Fibroblast of villous mesenchyme (primary cell): Measurements from ENCODE around the gene NEK1. TPM values are rescaled to one million over a fixed set of nuclear protein-coding genes. Genes with fewer than 3 reads are reported as not detected.
A peak's percentile ranks its signal among the peaks of the same experiment; 100 is the strongest.
"Not testable (repeated sequence)": the region's sequence is repeated elsewhere in the genome, so short reads cannot be mapped to it uniquely, and the experiment has no call there.

Experiments
- DNase-seq: peaks from one replicate; pipeline ENCODE4 v3.0.0-alpha.2; 2010; ENCODE audit warnings: low read depth
- H3K4me3 ChIP-seq: 2 replicates; pipeline ENCODE4 v1.5.1; 2011; ENCODE audit warnings: low read depth, mild to moderate bottlenecking, low read length
- total RNA-seq: library from RNA; depleted of rRNA; stranded (reverse); fragments of >200 nt; gene quantifications from 2 replicates; pipeline ENCODE4 v1.2.3, GENCODE V29; 2012
- TF ChIP-seq, protein P1 (sequence below): IDR thresholded peaks from 2 replicates; pipeline ENCODE4 v1.5.1; 2012; ENCODE audit warnings: low read depth, mild to moderate bottlenecking, low read length; ENCODE audit not compliant: insufficient read depth

The NEK1 gene
- total RNA-seq, 1 donor: 11.2 TPM

DNA sequence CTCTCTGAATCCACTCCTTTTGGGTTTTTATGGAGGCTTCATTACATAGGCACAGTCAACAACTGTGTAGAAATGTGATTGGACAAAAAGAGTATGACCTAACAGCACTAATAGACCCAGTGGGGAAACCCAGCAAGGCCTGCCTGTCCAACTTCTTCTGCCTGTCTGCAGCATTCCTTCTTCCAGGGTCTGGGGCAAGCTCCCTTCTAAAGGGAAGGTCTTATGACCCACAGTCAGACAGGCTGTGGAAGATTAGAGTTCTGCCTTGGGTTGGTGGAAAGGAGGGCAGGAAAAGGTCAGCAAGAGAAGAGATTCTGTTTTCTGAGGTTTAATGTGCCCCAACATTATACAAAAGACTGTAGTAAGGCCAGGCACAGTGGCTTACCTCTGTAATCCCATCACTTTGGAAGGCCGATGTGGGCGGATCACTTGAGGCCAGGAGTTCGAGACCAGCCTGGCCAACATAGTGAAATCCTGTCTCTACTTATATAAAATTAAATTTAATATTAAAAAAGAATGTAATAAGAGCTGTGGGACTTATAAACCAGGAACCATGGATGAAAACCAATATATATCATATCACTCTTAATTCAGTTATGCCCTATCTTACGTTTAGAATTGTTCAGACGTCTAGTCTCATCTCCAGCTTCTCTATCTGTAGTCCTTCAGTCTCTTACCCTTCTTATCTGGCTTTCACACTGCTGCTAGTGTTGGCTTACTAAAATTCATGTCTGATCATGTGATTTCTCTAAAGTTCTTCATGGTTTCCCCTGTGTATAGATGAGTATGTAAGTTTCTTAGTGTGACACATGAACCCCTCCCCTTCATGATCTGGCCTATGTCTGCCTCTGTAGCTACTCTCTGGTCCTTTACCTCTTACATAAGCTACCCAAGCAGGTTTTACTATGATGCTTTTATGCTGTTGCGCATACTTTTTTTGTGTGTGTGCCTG, 14.2 kb upstream of the NEK1 start:
- DNase-seq: no peak
- TF ChIP-seq, protein P1, sequence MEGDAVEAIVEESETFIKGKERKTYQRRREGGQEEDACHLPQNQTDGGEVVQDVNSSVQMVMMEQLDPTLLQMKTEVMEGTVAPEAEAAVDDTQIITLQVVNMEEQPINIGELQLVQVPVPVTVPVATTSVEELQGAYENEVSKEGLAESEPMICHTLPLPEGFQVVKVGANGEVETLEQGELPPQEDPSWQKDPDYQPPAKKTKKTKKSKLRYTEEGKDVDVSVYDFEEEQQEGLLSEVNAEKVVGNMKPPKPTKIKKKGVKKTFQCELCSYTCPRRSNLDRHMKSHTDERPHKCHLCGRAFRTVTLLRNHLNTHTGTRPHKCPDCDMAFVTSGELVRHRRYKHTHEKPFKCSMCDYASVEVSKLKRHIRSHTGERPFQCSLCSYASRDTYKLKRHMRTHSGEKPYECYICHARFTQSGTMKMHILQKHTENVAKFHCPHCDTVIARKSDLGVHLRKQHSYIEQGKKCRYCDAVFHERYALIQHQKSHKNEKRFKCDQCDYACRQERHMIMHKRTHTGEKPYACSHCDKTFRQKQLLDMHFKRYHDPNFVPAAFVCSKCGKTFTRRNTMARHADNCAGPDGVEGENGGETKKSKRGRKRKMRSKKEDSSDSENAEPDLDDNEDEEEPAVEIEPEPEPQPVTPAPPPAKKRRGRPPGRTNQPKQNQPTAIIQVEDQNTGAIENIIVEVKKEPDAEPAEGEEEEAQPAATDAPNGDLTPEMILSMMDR: no peak
- no peak overlapping the region for H3K4me3 ChIP-seq

DNA sequence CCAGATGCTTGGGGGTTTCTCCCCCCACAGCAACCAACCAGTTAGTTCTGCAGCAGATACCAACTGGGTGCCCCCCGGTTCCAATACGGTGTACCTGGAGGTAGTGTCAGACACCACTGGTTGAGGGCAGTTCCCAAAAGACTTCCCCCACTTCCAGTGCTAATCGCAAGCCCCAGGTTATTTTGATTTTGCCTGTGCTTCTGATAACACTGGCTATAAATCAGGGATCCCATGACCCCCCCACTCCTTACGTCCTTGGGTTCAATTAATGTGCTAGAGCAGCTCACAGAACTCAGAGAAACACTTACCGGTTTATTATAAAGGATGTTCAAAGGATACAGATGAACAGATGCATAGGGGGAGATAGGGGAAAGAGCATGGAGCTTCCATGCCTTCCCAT, 13.5 kb upstream of the NEK1 start:
- H3K4me3 ChIP-seq: no peak overlapping the region
- TF ChIP-seq, protein P1: no peak
- no peak for DNase-seq

DNA sequence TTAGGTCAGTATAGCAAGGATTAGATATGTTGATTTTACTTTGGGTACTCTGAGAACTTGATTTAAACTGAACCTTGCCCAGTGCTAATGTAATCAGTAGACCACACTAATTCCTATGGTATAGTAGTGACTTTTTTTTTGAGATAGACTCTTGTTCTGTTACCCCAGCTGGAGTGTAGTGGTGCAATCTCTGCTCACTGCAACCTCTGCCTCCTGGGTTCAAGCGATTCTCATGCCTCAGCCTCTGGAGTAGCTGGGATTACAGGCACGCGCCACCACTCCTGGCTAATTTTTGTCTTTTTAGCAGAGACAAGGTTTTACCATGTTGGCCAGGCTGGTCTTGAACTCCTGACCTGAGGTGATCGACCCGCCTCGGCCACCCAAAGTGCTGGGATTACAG, 11.6 kb upstream of the NEK1 start:
- H3K4me3 ChIP-seq, DNase-seq: not testable (repeated sequence)

DNA sequence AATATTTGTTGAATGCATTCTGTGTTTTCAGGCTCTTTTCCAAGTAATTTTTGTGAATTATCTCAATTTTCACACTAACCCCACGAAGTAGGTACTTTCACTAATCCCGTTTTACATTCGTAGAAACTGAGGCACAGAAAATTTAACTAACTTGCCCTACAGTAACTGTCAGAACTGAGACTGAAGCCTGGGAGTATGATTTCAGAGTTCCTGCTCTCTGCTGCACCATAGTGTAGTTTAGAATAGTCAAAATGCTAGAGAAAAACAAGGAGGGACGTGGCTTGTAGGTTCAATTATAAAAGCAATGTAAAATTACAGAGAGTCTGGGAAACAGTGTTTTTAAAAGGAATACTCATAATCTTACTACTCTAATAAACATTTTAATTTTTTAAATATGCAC, 10.2 kb upstream of the NEK1 start:
- TF ChIP-seq, protein P1: no peak
- peak overlapping the region; percentile 96 for H3K4me3 ChIP-seq
- peak; percentile 36 for DNase-seq

DNA sequence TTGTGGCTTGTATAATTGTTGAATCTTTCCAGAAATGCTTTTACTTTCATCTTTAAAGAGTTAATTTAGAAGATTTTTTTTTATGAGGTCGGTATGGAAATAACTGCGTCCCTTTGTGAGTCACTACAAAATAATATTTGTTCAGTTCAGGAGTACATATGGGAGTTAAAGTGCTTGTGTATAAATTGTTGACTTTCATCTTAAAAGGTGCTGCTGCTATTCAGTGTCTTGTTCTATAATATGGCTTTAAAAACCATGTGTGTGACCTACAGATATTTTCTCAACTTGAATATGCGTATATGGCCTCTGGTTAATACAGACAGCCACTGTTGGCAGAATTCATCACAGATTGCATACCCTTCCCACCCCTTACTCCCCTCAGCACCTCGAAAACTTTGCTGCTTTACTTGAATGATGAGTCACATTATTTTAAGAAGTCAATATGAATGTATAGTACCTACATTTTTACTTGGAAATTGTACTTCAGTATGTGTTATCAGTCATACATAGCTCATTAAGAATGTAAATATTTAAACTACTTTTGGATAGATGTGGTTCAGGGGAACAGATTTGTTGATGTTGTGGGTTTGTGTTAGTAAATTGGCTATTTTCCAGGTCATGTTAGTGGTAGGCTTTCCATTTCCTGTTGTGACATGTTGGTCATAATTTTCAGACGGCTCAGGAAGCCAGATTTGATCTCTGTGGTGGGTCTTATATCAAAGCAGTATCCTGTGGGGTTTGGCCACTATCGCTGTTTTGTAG, 9.5 kb upstream of the NEK1 start:
- TF ChIP-seq, protein P1: no peak
- peak overlapping the region; percentile 96 for H3K4me3 ChIP-seq
- DNase-seq: peak; percentile 96

DNA sequence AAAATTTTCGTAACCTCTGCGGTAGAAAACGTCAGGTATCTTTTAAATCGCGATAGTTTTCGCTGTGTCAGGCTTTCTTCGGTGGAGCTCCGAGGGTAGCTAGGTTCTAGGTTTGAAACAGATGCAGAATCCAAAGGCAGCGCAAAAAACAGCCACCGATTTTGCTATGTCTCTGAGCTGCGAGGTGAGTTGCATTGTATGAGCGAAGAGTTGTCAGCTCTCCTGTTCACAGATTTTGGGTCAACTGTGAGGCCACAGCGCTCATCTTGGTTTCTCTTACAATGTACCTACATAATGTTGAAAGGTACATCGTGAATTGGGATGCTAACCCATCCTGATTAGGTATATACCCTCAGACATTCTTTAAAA, 8.5 kb upstream of the NEK1 start:
- H3K4me3 ChIP-seq: peak overlapping the region; percentile 96
- DNase-seq: peak; percentile 48
- TF ChIP-seq, protein P1: no peak
